NCI-H1417 treated with DMSO at 0.1 percent for 48 hours (cell line): Measurements from ENCODE around the gene ZFP36.

Experiments used
- DNase-seq: peaks from one replicate; lab custom pipeline; 2025; lab: John Stamatoyannopoulos, UW

ZFP36 gene

DNA sequence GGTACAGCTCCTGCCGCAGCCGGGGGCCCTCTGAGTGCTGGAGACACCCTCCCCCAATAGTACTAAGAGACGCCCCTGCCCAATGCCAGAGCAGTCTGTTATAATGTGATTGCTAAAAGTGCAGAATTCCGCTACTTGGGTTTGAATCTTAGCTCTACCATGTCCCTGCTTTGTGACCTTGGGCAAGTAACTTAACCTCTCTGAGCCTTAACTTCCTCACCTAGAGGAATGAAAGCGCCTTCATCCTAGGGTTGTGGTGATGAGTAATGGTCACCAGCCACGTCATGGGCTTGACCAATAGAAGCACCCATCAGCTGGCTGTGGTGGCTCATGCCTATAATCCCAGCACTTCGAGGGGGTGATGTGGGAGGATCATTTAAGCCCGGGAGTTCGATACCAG is 12.4 kb downstream of the ZFP36 start:
- no peak for DNase-seq

DNA sequence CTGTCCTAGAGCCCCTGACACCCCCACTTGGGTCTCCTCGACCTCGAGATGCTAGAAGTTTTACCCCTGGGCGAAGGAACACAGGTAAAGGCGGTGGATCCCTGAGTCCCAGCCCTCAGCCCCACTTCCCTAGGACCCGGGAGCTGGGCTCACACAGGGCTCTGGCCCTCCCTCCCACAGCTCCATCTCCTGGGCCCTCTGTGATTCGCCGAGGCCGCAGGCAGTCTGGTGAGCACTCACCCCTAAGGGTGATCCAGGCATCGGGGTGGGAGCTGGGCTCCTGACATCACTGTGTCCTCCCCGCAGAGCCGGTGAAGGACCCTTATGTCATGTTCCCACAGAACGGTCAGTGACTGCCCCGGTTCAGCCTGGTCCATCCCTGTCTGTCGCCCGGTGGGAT is 14.1 kb downstream of the ZFP36 start:
- DNase-seq = no peak

DNA sequence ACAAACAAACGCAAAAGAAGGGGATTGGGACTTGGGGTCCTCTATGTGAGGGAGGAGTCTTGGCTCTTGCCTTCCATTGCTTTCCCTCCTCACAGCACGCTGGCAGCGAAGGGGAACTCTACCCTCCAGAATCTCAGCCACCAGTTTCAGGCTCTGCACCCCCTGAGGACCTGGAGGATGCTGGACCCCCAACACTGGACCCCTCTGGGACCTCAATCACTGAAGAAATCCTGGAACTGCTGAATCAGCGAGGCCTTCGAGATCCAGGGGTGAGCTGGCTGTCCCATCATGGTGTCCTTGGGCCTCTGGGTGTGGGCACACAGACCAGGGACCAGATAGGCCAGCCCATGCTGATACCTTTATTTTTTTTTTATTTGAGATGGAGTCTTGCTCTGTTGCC is 15.4 kb downstream of the ZFP36 start:
- no peak for DNase-seq

DNA sequence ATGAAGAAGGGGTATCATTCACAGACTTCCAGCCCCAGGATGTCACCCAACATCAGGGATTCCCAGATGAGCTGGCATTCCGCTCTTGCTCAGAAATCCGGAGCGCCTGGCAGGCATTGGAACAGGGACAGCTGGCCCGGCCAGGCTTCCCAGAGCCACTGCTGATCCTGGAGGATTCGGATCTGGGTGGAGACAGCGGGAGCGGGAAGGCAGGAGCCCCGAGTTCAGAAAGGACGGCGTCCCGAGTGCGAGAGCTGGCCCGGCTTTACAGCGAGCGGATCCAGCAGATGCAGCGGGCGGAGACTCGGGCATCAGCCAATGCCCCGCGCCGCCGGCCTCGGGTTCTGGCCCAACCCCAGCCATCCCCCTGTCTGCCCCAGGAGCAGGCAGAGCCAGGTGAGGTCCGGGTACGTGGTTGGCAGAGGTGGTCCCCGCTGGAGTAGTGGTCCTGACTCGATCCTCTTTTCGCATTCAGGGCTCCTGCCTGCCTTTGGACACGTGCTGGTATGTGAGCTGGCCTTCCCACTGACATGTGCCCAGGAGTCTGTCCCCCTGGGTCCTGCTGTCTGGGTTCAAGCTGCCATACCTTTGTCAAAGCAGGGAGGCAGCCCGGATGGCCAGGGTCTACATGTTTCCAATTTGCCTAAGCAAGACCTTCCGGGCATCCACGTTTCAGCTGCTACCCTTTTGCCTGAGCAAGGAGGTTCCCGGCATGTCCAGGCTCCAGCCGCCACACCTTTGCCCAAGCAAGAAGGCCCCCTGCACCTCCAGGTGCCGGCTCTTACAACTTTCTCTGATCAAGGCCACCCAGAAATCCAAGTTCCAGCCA is 16.8 kb downstream of the ZFP36 start:
- no peak for DNase-seq

DNA sequence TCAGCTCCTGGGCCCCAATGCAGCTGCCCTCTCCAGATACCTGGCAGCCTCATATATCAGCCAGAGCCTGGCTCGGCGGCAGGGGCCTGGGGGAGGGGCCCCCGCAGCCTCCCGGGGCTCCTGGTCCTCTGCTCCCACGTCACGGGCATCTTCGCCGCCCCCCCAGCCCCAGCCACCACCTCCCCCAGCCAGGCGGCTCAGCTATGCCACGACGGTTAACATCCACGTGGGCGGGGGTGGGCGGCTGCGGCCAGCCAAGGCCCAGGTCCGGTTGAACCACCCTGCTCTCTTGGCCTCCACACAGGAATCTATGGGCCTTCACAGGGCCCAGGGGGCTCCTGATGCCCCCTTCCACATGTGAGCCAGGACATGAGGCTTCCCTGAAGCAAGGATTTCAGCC is 18.3 kb downstream of the ZFP36 start:
- no peak for DNase-seq

DNA sequence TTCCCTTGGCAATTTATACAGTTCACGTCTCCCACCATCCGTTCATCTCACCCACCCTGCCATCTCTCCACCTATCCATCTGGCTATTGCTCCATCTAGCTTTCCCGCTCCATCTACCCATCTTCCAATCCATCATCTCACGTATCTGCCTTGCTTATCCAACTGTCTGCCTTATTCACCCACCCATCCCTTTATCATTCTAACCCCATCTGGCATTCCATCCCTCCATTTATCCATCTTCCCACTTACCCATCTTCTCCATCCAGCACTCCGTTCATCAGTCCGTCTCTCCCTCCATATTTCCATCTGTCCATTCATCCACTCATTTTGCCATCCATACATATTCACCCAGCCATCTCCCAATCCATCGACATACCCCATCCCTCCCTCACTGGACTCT is 19.1 kb downstream of the ZFP36 start:
- DNase-seq = no peak

DNA sequence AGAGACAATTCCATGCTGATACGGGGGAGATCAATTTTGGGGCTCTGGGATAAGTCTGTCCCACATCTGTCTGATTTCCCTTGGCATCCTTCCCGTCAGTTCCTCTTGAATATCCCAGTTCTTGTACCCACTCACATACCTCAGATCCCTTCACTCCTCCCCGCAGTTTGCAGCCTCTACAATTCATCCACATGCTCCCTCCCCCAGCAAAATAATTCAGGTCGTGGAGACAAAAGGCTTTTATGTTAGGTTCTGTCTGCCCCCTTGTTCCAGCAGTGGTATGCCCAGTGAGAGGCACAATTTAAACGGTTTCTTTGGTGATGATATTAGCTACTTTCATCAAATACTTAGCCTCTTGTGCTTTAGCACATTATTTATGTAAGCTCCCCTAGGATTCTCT is 19.5 kb downstream of the ZFP36 start:
- no peak for DNase-seq

DNA sequence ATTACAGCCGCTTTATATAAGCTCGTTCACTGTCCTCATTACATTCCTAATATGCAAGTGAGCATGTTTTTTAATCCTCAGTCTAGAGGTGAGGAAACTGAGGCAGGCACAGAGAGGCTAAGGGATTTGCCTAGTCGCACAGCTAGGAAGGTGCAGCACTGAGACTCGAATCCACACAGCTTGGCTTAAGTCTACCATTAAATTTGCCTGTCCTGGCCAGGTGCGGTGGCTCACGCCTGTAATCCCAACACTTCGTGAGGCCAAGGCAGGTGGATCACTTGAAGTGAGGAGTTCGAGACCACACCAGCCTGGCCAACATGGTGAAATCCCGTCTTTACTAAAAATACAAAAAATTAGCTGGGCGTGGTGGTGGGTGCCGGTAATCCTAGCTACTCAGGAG is 21.1 kb downstream of the ZFP36 start:
- DNase-seq = no peak

DNA sequence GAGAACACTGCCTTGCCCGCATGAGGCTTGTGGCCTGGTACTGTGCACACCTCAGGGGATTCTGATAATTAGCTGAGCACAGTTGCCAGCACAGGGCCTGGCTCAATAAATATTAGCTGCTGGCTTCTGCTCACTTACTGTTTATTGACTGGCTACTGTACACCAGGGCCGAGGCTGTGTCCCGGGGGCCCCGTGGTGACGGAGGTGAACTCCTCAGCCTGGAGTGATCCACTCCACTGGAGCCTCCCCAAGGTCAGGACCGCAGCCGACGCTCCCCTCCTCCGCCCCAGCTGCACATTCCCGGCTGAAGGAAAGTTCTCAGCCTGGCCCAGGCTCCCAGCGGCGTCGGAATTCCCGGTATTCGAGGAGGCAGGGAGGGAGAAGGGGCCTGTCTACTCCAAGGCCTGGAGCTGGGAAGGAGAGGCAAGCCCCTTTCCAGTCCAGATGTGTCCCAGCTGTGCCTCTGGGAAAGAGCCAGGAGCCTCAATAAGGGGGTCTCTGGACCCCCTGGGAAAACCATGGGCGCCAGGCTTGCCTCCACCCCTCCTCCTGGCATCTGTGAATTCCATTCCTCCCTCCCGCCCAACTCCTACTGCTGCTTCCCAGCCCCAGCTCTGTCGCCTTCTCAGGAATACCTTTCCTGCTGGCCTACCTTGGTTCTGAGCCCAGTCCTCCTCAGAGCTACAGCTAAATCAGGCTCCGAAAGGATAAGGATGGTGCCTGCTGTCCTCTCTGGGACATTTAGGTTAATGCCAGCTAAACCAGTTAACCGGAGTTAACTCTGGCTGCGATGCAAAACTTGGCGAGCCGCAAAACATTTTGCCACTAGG is 21.9 kb downstream of the ZFP36 start:
- DNase-seq = no peak

DNA sequence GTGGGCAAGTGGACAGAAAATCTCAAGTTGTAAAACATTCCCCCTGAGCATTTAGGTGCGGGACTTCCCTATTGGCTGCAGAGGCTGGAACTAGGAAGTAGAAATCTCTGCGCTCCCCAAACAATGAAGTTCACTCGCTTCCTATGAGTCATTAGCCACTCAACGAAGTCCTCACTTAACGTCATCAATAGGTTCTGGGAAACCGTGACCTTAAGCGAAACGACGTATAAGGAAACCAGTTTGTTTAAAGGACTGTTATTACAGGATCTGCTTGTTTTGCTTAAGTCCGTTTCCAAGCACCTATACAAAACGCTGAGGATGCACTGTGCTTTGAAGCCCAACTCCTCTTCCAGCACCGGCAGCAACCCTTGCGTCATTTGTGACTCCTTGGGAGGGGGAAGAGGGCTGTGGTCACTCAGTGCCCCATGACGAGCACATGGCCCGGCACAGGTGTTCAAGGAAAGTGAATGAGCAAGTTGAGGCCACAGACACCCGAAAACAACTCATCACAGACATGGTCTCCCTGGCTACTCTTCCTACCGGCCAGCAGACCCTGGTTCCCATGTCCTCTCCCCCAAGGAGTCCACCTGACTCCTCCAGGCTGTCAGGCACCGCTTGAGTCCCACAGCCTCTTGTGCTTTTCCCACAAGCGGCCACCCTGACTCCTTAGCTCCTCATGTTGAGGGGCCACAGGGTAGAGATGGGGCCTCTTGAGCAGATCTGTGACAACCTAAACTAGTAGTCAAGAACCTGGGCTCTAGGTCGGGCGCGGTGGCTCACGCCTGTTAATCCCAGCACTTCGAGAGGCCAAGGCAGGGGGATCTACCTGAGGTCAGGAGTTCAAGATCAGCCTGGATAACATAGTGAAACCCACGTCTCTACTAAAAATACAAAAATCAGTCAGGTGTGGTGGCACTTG is 24.3 kb downstream of the ZFP36 start:
- no peak for DNase-seq

DNA sequence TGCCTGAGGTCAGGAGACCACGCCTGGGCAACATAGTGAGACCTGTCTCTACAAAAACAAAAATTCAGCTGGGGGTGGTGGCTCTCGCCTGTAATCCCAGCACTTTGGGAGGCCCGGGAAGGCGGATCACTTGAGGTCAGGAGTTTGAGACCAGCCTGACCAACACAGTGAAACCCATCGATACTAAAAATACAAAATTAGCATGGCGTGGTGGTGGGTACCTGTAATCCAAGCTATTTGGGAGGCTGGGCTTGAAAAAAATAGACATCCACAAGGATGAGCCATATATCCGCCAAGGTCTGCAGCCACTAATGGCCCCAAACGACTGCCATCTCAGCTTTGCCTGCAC is 26.0 kb downstream of the ZFP36 start:
- no peak for DNase-seq

DNA sequence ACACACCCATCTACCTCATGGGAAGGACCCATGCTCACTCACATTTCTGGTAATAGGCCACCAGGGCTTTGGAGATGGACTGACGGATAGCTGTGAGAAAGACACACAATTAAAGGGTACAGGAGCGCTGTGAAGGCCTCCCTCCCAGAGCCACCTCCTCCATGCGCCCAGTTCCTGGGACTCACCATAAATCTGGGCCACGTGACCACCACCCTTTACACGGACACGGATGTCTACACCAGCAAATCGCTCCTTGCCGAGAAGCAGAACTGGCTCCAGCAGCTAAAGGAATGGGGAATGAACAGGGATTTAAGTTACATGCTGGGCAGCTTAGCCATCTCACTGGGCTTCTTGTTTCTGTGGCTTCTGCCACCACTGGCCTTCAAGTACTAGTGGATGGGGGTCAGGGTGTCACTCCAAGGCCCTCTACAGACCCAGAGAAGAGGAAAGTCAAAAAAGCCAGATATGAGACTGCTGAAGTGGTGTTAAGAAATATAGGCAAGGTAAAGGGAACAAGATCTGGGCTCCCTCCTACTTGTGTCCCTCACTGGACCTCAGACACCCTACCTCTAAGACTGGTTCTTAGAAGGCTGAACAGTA is 26.9 kb downstream of the ZFP36 start:
- DNase-seq = no peak

DNA sequence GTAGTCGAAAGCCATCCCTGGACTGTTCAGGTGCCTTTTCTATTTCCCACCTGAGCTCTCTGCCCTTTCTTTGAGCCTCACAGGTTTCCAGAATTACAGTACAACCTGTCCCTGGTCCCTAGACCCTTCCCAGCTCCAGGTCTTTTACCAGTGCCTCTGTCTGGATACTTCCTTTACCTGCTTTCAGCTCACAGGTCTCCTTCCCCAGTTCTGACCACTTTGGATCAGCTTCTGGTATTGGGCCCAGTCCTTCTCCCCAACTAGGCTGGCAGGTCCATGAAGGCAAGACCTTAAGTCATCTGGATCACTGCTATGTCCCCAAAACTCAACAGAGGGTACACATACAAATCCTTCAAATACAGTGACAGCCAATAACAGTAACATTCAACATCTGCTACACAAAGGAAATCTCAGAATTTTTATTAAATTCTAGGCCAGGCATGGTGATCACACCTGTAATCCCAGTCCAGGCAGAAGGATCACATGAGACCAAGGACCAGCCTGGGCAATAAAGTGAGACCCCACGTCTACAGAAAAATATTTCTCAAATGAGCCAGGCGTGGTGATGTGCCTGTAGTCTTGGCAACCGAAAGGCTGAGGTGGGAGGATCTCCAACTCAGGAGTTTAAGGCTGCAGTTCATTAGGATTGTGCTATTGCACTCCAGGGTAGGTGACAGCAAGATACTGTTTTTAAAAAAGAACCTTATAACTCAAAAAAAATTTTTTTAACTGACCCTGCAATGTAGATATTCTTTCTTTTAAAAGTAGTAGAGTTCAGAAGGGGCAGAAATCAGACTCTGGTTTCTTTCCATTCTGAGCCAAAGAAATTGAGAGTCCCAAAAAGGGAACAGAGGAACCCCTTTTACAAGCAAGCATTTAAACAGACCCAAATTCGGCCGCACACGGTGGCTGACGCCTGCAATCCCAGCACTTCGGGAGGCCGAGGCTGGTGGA is 27.8 kb downstream of the ZFP36 start:
- DNase-seq = no peak

DNA sequence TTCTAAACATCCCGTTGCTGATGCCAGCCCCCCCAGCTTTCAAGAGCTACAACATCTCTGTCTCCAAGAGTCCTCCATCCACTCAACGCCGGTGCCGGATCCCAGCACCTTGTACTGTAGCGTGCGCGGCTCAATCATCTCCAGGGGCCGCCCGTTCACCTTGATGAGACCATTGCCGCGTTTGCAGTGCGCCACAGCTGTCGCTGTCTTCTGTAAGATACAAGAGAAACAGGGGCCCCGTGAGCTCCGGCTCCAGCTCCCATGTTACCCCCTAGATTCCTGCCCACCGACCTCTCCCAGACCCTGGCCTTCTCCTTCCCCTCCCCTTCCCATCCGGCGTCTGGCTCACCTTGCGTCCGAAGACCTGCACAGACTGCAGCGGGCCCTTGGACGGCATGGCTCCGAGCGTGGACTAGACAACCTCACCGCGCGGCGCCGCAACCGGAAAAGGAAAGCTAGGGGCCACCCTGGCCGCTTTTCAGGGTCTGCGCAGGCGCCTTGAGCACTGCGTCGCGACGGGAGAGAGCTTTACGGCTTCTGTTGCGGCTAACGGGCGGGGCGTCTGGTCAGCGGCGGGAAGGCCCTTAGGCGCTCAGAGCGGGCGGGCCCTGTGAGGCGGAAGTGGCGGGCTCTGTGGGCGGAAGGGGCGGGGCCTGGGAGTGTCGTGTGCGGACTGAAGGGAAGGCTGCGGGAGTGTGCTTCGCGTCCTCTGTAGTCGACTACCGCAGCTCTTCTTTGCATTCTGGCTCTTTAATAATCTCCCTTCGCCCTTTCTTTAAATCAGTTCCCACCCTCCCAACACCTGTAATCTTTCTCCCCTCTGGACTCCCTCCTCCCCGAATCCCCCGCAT is 29.1 kb downstream of the ZFP36 start, which contains the start of gene RPS16:
Gene RPS16, minus strand, starts transcription at position 451 of the 851 bp plus-strand sequence. Its CDS starts 54 bp downstream, at position 397.
- DNase-seq = peak; percentile 82

DNA sequence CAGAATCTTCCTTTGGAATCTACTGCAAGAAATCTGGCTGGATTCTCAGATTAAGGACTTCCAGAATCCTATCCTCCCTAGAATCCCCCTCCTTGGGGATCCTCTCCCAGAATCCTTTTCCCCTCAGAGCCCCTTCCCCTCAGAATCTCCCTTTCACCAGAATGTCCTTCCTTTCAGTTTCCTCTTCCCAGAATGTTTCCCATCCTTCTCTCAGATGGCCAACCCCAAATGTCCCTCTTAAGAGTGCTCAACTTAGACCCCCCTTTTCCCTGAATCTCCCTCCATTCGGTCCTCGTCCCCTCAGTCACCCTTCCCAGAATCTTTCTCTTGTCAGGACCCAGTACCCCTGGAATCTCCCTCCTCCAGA is 29.7 kb downstream of the ZFP36 start:
- no peak for DNase-seq

DNA sequence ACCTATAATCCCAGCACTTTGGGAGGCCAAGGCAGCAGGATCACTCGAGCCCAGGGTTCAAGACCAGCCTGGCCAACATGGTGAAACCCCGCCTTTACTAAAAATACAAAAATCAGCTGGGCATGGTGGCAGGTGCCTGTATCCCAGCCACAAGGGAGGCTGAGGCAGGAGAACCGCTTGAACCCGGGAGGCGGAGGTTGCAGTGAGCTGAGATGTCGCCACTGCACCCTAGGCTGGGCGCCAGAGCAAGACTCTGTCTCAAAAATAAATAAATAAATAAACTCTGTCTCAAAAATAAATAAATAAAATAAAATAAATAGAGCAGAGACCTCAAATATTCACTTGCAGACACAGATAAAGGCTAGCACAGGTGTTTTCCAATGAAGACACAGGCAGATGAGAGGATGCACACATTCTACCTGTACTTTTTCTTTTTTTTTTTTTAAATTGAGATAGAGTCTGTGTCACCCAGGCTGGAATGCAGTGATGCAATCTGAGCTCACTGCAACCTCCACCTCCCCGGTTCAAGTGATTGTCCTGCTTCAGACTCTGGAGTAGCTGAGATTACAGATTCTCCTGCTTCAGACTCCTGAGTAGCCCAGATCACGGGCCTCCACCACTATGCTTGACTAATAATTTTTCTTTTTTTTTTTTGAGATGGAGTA is 31.8 kb downstream of the ZFP36 start:
- DNase-seq = no peak

DNA sequence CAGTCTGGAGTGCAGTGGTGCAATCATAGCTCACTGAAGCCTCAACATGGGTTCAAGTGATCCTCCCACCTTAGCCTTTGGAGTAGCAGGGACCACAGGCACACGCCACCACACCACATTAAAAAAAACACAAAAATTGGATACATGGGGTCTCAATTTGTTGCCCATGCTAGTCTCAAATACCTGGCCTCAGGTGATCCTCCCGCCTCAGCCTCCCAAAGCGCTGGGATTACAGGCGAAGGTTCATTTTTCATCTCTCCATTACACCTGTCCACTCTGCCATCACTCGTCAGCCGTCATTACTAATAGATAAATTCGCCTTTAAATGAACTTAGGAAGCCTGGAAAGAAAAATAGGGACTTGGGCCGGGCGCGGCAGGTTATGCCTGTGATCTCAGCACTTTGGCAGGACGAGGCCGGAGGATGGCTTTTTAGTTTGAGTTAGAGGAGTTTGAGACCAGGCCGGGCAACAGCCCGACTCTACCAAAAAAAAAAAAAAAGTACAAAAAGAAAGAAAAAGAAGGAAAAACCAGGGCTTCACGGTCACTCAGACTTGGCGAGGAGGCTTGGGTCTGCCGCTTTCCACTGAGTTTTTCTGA is 38.0 kb downstream of the ZFP36 start:
- no peak for DNase-seq

DNA sequence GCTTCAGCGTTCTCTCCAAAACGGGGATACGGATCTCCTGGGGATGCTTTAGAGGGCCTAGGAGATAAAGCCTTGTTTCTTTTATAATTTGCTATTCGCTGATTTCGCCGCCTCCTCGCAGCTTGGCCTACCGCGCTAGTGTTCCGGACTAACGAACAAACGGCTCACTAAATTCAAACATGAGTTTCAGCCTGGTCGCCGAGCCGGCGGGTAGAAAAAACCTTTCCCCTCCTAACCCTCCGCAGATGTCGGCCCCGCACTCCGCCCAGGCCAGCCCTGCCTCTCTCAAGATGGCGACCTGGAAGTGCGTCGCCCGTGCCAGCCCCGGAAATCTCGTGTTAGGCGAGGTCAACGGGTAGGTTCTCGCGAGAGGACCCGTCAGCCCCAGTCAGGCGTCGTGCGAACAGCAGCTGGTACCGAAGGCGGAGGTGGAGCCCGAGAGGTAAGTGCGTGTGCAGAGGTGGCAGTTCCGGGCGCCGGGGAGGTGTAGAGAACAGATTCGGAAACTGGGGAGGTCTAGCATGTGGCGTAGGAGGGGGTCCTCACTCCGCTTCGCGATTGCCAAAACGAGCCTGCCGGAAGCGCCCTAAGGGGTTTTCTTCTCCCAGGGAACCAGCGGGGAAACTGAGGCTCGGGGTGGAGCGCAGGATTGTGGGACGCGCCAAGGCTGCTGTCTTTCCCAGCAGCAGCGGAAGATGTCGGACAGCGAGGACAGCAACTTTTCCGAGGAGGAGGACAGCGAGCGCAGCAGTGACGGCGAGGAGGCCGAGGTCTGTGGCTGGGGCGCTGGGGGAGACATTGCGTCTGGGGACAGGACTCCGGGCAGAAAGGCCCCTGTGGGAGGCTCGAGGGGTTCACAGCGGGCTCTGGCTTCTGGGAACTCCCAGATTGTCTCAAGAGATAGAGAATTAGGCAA is 38.8 kb downstream of the ZFP36 start, which contains the start of gene SUPT5H:
Gene SUPT5H, plus strand, starts transcription at position 387 of the 916 bp plus-strand sequence. Its CDS starts 309 bp downstream, at position 696.
- peak; percentile 57 for DNase-seq
